Measurements from ENCODE around the gene ZNF532. TPM values are rescaled to one million over a fixed set of nuclear protein-coding genes. Genes with fewer than 3 reads are reported as not detected.

ZNF532 gene
- total and polyA plus RNA-seq, 12 donors = 11.6 to 34.8 (median 22.6) TPM

DNA sequence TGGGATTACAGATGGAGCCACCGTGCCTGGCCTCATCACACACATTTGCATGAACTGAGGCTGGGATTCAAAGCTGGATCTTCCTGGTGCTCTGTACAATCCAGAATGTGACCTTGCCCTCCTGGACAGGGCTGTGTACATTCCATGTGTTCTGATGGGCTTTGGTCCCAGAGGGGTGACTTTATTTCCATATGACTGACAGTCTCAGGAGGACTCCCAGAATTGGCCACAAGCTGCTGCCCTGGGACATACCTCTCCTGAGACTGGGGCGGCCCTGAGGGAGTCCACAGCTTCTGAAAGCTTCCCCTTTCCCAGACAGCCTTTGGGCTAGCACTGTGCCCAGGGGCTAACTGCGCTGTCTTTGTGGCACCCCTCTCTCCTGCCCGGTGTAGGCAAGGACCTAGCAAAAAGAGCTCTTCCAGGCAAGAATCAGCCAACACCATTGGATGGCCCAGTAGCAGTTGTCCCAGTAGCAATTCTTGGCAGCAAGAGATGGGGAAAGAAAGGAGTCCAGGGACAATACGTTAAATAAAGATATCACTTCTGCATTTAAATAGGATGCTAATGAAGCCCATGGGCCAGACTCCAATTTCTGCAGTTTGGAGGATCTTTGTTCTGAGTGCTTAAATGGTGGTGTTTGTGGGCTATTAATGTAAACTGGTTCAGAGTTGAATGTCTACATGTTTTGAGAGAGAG lies 26.4 kb upstream of the ZNF532 start:
- no peaks in the 10 kb centered on the region for H3K36me3 ChIP-seq (replicated peaks in 1 of 2)
- H3K4me3 ChIP-seq = no peak overlapping the region
- H3K27ac ChIP-seq = no peak overlapping the region
- intact Hi-C loops (cut with DNase I) = no loop called here
- H3K4me1 ChIP-seq (replicated peaks in 1 of 2) = no peaks in the 10 kb centered on the region
- DNase-seq = no peak
- no peak for TF ChIP-seq POLR2A (IDR thresholded peaks at IDR 0.05)
- TF ChIP-seq, protein P1, sequence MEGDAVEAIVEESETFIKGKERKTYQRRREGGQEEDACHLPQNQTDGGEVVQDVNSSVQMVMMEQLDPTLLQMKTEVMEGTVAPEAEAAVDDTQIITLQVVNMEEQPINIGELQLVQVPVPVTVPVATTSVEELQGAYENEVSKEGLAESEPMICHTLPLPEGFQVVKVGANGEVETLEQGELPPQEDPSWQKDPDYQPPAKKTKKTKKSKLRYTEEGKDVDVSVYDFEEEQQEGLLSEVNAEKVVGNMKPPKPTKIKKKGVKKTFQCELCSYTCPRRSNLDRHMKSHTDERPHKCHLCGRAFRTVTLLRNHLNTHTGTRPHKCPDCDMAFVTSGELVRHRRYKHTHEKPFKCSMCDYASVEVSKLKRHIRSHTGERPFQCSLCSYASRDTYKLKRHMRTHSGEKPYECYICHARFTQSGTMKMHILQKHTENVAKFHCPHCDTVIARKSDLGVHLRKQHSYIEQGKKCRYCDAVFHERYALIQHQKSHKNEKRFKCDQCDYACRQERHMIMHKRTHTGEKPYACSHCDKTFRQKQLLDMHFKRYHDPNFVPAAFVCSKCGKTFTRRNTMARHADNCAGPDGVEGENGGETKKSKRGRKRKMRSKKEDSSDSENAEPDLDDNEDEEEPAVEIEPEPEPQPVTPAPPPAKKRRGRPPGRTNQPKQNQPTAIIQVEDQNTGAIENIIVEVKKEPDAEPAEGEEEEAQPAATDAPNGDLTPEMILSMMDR (IDR thresholded peaks at IDR 0.05) = no peak
- H3K9me3 ChIP-seq (replicated peaks in 1 of 3) = no peaks in the 10 kb centered on the region
- 90 to 95% (median 91%) methylated on average over 3 to 5 of the region's 5 CpGs for WGBS, 4 donors
- H3K27me3 ChIP-seq = no peaks in the 10 kb centered on the region

DNA sequence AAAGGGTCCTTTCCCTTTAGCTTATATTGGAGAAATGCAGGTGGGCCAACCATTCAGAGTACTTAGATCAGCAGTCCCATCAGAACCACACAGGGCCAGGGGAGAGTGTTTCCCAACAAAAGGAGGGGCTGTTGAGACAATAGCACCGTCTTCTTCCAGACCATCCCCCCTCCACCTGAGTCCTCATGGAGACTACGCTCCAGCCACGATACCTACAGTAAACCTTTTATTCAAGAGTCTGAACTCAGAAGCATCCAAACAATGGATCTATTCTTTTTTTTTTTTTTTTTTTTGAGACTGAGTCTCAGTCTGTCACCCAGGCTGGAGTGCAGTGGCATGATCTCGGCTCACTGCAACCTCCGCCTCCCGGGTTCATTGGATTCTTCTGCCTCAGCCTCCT lies 25.7 kb upstream of the ZNF532 start:
- TF ChIP-seq, protein P1 (IDR thresholded peaks at IDR 0.05) = no peak
- TF ChIP-seq POLR2A (IDR thresholded peaks at IDR 0.05) = no peak
- intact Hi-C loops (cut with DNase I) = no loop called here
- H3K27ac ChIP-seq = no peak overlapping the region
- H3K36me3 ChIP-seq (replicated peaks in 1 of 2) = no peaks in the 10 kb centered on the region
- no peaks in the 10 kb centered on the region for H3K9me3 ChIP-seq (replicated peaks in 1 of 3)
- H3K27me3 ChIP-seq = no peaks in the 10 kb centered on the region
- no peak overlapping the region for H3K4me3 ChIP-seq
- H3K4me1 ChIP-seq (replicated peaks in 1 of 2) = no peaks in the 10 kb centered on the region
- WGBS, 4 donors = 88 to 95% (median 92%) methylated on average over 6 of the region's 6 CpGs
- no peak for DNase-seq

GRCh38 chr18:58842978-58843687 lies 21.5 kb upstream of the ZNF532 start:
- 73 to 78% (median 77%) methylated on average over 11 of the region's 11 CpGs for whole genome bisulfite sequencing, 4 donors
- Histone ChIP-seq H3K36me3 (replicated peaks in 1 of 2) (no peaks in the 10 kb centered on the region), H3K9me3 (replicated peaks in 1 of 3) (no peaks in the 10 kb centered on the region), H3K4me1 (replicated peaks in 1 of 2) (no peaks in the 10 kb centered on the region), H3K4me3 (no peak overlapping the region), H3K27ac (no peak overlapping the region), H3K27me3 (peaks cover 3% of the 10 kb centered on the region)
- peak in 1 of 7 donors; percentile 13 for DNase-seq
- TF ChIP-seq, protein P1 (IDR thresholded peaks at IDR 0.05) = no peak
- no peak for TF ChIP-seq POLR2A (IDR thresholded peaks at IDR 0.05)
- intact Hi-C loops (cut with DNase I) = no loop called here

- Histone ChIP-seq H3K4me3 (no peak overlapping the region), H3K36me3 (replicated peaks in 1 of 2) (no peaks in the 10 kb centered on the region), H3K9me3 (replicated peaks in 1 of 3) (no peaks in the 10 kb centered on the region), H3K4me1 (replicated peaks in 1 of 2) (no peaks in the 10 kb centered on the region), H3K27me3 (peaks cover 3% of the 10 kb centered on the region), H3K27ac (no peak overlapping the region)
- 80 to 94% (median 82%) methylated on average over 2 of the region's 2 CpGs for WGBS, 4 donors
- TF ChIP-seq POLR2A (IDR thresholded peaks at IDR 0.05) = no peak
- TF ChIP-seq, protein P1 (IDR thresholded peaks at IDR 0.05) = no peak
- no peak for DNase-seq
- intact Hi-C loops (cut with DNase I) = no loop called here
These were observed 21.0 kb upstream of the ZNF532 start for GRCh38 chr18:58843688-58844035.
